ENCODE measurements around the gene XXYLT1.

- no peak for TF ChIP-seq POLR2A (IDR thresholded peaks at IDR 0.05; ENCODE audit: low read depth, low read length)
- no peak for TF ChIP-seq TAF1 (IDR thresholded peaks at IDR 0.05; ENCODE audit: borderline replicate concordance, low read depth, low read length)
Observed at GRCh38 chr3:195071011-195071728, 199.8 kb downstream of the XXYLT1 start.
